ENCODE results near the gene POU3F2. TPM values are rescaled to one million over a fixed set of nuclear protein-coding genes. Genes with fewer than 3 reads are reported as not detected.

Gene POU3F2
- total RNA-seq, 3 donors from 2014 or later (not counting 1 experiment from before 2014, with no cell fraction given), result not detected

DNA sequence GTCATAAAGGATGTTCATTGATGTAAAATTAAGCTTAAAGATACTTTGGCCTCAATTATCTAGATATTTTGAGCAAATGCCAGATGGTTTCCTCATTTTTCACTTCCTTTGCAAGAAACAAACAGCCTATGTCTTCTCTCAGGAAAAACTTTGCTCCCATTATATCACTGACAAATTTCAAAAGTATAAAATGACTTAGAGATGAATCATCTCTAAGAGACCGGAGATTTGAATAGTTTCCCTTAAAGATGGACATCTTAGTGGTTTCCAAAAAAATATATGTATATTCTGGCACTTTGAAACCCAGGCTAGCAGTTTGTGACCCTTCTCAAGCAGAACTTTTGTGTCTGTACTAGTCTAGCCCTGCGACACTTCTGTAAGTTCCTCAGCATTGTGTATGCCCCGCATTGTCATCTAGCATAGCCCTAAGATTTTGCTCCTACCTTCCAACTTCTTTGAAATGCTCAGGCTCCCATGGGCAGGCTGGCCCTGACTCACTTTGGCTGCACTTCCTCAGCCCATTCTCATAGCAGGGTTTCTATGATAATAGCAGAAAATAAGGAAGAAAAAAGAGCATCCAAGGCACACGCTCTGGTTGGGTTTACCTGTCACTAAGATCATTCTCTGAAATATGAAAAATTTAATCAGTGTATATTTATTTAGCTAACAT, 25.7 kb upstream of the POU3F2 start:
- no peaks in the 10 kb centered on the region for H3K9me3 ChIP-seq (ENCODE audit: control insufficient read depth, insufficient read depth, low read length)
- peaks cover 4% of the 10 kb centered on the region for H3K27me3 ChIP-seq (ENCODE audit: control insufficient read depth, insufficient read depth, low read length)
- H3K27ac ChIP-seq (ENCODE audit: low read length), result no peak overlapping the region
- intact Hi-C loops (cut with micrococcal nuclease), result no loop called here
- no peaks in the 10 kb centered on the region for H3K36me3 ChIP-seq (ENCODE audit: control insufficient read depth, insufficient read depth, low read length)
- DNase-seq (no peak), ATAC-seq (no peak)
- Mint-ChIP-seq H3K36me3 (no peaks in the 10 kb centered on the region), H3K4me1 (no peaks in the 10 kb centered on the region), H3K27me3 (ENCODE audit: low read depth in 2 of 2) (peaks cover 0 to 2% of the 10 kb centered on the region in 2 donors), H3K9me3 (peaks cover 3 to 4% of the 10 kb centered on the region in 2 donors), H3K27ac (no peak overlapping the region), H3K4me3 (no peak overlapping the region)
- H3K4me3 ChIP-seq (ENCODE audit: low read length), result no peak overlapping the region
- H3K4me1 ChIP-seq (ENCODE audit: control insufficient read depth, insufficient read depth, low read length), result no peaks in the 10 kb centered on the region
- TF ChIP-seq, protein P1, sequence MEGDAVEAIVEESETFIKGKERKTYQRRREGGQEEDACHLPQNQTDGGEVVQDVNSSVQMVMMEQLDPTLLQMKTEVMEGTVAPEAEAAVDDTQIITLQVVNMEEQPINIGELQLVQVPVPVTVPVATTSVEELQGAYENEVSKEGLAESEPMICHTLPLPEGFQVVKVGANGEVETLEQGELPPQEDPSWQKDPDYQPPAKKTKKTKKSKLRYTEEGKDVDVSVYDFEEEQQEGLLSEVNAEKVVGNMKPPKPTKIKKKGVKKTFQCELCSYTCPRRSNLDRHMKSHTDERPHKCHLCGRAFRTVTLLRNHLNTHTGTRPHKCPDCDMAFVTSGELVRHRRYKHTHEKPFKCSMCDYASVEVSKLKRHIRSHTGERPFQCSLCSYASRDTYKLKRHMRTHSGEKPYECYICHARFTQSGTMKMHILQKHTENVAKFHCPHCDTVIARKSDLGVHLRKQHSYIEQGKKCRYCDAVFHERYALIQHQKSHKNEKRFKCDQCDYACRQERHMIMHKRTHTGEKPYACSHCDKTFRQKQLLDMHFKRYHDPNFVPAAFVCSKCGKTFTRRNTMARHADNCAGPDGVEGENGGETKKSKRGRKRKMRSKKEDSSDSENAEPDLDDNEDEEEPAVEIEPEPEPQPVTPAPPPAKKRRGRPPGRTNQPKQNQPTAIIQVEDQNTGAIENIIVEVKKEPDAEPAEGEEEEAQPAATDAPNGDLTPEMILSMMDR (IDR thresholded peaks at IDR 0.05), result no peak
- 88% methylated on average over 3 of the region's 4 CpGs for WGBS (ENCODE audit: insufficient coverage)

DNA sequence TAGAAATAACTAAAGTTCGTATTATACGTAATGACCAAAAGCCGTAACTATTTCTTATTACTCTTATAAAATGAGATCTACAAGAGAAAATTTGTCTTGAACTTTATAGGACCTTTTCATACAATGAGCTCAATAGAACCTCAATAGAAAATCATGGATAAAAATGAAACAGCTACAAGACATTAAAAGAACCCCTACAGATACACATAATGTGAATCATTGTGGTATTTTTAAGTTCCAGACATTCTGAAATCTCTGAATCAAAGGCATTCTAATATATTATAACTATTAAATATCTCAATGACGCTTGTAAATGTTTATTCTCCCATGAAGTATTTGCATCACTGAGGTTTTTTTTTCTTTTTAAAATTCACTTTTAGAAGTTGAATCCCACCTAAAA, 22.2 kb upstream of the POU3F2 start:
- Histone ChIP-seq H3K4me3 (ENCODE audit: low read length) (no peak overlapping the region), H3K36me3 (ENCODE audit: control insufficient read depth, insufficient read depth, low read length) (no peaks in the 10 kb centered on the region), H3K27me3 (ENCODE audit: control insufficient read depth, insufficient read depth, low read length) (peaks cover 6% of the 10 kb centered on the region), H3K9me3 (ENCODE audit: control insufficient read depth, insufficient read depth, low read length) (no peaks in the 10 kb centered on the region), H3K4me1 (ENCODE audit: control insufficient read depth, insufficient read depth, low read length) (no peaks in the 10 kb centered on the region), H3K27ac (ENCODE audit: low read length) (no peak overlapping the region)
- no CpG with 5 or more reads among the region's 4 CpGs for WGBS (ENCODE audit: insufficient coverage)
- no peaks in the 10 kb centered on the region for H3K4me1 Mint-ChIP-seq
- H3K9me3 Mint-ChIP-seq, result peaks cover 0 to 2% of the 10 kb centered on the region in 2 donors
- intact Hi-C loops (cut with micrococcal nuclease), result no loop called here
- H3K27me3 Mint-ChIP-seq (ENCODE audit: low read depth in 2 of 2), result peaks cover 2 to 3% of the 10 kb centered on the region in 2 donors
- no peak overlapping the region for H3K27ac Mint-ChIP-seq
- DNase-seq (no peak), ATAC-seq (no peak)
- TF ChIP-seq, protein P1 (IDR thresholded peaks at IDR 0.05), result no peak
- no peaks in the 10 kb centered on the region for H3K36me3 Mint-ChIP-seq
- H3K4me3 Mint-ChIP-seq, result no peak overlapping the region

DNA sequence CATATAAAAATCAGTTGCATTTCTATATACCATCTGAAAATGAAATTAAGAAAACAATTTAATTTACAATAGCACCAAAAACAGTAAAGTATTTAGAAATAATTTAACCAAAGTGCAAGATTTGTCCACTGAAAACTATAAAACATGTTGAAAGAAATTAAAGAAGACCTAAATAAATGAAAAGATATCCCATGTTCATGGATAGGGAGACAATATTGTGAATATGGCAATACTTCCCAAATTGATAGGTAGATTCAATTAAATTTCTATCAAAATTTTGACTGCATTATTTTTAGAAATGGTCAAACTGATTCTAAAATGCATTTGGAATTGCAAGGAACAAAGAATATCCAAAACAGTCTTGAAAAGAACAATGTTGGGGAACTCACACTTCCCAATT, 17.6 kb upstream of the POU3F2 start:
- H3K27me3 Mint-ChIP-seq (ENCODE audit: low read depth in 2 of 2), result peaks cover 20 to 44% of the 10 kb centered on the region in 2 donors

More for the DNA sequence above, 17.6 kb upstream of the POU3F2 start:
- intact Hi-C loops (cut with micrococcal nuclease), result no loop called here
- H3K4me3 Mint-ChIP-seq, result no peak overlapping the region
- Histone ChIP-seq H3K36me3 (ENCODE audit: control insufficient read depth, insufficient read depth, low read length) (no peaks in the 10 kb centered on the region), H3K27ac (ENCODE audit: low read length) (no peak overlapping the region), H3K4me3 (ENCODE audit: low read length) (no peak overlapping the region), H3K4me1 (ENCODE audit: control insufficient read depth, insufficient read depth, low read length) (no peaks in the 10 kb centered on the region), H3K9me3 (ENCODE audit: control insufficient read depth, insufficient read depth, low read length) (no peaks in the 10 kb centered on the region), H3K27me3 (ENCODE audit: control insufficient read depth, insufficient read depth, low read length) (peaks cover 5% of the 10 kb centered on the region)
- ATAC-seq (no peak), DNase-seq (no peak)
- no peaks in the 10 kb centered on the region for H3K4me1 Mint-ChIP-seq
- no peak overlapping the region for H3K27ac Mint-ChIP-seq
- peaks cover 0 to 3% of the 10 kb centered on the region in 2 donors for H3K9me3 Mint-ChIP-seq
- no peaks in the 10 kb centered on the region for H3K36me3 Mint-ChIP-seq
- TF ChIP-seq, protein P1 (IDR thresholded peaks at IDR 0.05), result no peak
